Measurements from ENCODE around the gene NT5DC3.

DNA sequence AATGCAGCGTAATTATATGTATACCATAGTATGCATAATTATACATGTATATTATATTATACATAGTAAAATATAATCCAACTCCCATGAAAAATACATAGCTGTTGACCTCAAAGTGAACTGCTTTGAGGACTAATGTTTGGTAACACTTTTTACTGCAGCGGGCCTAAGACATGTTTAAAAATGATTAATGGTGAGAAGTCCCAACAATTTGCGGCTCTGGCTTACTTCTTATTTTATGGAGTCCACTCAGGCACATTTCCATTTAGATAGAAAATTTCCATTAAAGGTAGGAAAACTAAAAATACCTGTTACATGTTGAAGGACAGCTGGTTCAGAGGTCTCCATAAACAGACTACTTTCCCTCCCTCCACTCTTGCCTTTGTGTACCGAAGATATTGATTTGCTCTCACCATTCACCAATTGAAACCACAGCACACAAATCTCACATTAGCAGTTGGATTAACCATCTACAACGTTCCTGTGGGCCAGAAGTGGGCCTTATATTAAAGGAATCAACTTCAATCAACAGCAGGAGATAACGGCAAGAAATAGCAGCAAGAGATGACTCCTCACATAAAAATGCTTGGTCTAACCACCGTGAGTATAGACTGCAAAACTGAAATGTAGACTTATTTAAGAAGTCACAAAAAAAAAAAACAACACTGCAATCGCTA is 14.1 kb upstream of the NT5DC3 start:
- TF ChIP-seq, protein P1, sequence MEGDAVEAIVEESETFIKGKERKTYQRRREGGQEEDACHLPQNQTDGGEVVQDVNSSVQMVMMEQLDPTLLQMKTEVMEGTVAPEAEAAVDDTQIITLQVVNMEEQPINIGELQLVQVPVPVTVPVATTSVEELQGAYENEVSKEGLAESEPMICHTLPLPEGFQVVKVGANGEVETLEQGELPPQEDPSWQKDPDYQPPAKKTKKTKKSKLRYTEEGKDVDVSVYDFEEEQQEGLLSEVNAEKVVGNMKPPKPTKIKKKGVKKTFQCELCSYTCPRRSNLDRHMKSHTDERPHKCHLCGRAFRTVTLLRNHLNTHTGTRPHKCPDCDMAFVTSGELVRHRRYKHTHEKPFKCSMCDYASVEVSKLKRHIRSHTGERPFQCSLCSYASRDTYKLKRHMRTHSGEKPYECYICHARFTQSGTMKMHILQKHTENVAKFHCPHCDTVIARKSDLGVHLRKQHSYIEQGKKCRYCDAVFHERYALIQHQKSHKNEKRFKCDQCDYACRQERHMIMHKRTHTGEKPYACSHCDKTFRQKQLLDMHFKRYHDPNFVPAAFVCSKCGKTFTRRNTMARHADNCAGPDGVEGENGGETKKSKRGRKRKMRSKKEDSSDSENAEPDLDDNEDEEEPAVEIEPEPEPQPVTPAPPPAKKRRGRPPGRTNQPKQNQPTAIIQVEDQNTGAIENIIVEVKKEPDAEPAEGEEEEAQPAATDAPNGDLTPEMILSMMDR (IDR thresholded peaks at IDR 0.05; ENCODE audit: low read depth, low read length, missing input control), result no peak
- TF ChIP-seq JUND (IDR thresholded peaks at IDR 0.05), result peak in 1 of 2 donors; percentile 29
- peak; percentile 50 to 64 for TF ChIP-seq HNF4A (conservative IDR thresholded peaks at IDR 0.05)
- peak; percentile 37 for TF ChIP-seq TAF1 (conservative IDR thresholded peaks at IDR 0.05)
- no peak for TF ChIP-seq GABPA (IDR thresholded peaks at IDR 0.05 in 1 of 2, conservative IDR thresholded peaks at IDR 0.05 in 1 of 2)
- TF ChIP-seq, protein P2, sequence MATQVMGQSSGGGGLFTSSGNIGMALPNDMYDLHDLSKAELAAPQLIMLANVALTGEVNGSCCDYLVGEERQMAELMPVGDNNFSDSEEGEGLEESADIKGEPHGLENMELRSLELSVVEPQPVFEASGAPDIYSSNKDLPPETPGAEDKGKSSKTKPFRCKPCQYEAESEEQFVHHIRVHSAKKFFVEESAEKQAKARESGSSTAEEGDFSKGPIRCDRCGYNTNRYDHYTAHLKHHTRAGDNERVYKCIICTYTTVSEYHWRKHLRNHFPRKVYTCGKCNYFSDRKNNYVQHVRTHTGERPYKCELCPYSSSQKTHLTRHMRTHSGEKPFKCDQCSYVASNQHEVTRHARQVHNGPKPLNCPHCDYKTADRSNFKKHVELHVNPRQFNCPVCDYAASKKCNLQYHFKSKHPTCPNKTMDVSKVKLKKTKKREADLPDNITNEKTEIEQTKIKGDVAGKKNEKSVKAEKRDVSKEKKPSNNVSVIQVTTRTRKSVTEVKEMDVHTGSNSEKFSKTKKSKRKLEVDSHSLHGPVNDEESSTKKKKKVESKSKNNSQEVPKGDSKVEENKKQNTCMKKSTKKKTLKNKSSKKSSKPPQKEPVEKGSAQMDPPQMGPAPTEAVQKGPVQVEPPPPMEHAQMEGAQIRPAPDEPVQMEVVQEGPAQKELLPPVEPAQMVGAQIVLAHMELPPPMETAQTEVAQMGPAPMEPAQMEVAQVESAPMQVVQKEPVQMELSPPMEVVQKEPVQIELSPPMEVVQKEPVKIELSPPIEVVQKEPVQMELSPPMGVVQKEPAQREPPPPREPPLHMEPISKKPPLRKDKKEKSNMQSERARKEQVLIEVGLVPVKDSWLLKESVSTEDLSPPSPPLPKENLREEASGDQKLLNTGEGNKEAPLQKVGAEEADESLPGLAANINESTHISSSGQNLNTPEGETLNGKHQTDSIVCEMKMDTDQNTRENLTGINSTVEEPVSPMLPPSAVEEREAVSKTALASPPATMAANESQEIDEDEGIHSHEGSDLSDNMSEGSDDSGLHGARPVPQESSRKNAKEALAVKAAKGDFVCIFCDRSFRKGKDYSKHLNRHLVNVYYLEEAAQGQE (IDR thresholded peaks at IDR 0.05), result no peak
- peak; percentile 86 for TF ChIP-seq SP1 (IDR thresholded peaks at IDR 0.05)
- TF ChIP-seq, protein P3, sequence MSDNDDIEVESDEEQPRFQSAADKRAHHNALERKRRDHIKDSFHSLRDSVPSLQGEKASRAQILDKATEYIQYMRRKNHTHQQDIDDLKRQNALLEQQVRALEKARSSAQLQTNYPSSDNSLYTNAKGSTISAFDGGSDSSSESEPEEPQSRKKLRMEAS (IDR thresholded peaks at IDR 0.05), result no peak
- TF ChIP-seq YY1 (IDR thresholded peaks at IDR 0.05), result peak; percentile 66
- peak in 1 of 2 donors; percentile 45 for TF ChIP-seq RAD21 (IDR thresholded peaks at IDR 0.05)
- peak; percentile 60 to 77 for TF ChIP-seq RXRA (IDR thresholded peaks at IDR 0.05)
- TF ChIP-seq, protein P4, sequence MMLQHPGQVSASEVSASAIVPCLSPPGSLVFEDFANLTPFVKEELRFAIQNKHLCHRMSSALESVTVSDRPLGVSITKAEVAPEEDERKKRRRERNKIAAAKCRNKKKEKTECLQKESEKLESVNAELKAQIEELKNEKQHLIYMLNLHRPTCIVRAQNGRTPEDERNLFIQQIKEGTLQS (IDR thresholded peaks at IDR 0.05), result no peak
- TF ChIP-seq, protein P5, sequence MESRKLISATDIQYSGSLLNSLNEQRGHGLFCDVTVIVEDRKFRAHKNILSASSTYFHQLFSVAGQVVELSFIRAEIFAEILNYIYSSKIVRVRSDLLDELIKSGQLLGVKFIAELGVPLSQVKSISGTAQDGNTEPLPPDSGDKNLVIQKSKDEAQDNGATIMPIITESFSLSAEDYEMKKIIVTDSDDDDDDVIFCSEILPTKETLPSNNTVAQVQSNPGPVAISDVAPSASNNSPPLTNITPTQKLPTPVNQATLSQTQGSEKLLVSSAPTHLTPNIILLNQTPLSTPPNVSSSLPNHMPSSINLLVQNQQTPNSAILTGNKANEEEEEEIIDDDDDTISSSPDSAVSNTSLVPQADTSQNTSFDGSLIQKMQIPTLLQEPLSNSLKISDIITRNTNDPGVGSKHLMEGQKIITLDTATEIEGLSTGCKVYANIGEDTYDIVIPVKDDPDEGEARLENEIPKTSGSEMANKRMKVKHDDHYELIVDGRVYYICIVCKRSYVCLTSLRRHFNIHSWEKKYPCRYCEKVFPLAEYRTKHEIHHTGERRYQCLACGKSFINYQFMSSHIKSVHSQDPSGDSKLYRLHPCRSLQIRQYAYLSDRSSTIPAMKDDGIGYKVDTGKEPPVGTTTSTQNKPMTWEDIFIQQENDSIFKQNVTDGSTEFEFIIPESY (IDR thresholded peaks at IDR 0.05), result peak; percentile 29
- no peak for TF ChIP-seq HNF4G (IDR thresholded peaks at IDR 0.05)
